ENCODE measurements around the gene EYS.

EYS gene

DNA sequence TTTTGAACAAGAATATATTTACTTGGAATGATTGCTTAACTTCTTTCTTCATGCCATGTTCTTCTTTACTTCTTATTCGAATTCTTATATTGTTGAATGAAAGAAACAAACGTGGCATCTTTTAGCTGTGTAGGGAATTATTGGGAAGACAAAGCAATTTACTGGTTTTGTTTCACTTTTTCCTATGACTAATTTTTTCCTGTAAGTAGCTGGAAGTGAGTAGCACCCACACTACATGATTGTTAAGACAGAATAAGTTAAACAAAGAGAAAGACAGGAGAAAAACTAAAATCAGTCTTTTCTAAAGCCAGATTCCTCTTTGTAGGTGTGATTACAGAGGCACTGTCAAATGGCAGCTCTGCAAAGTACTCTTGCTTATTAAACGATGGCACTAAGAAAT lies 593.4 kb downstream of the EYS start:
- DNase-seq (ENCODE audit: low read depth) = peak; percentile 2
- no peak overlapping the region for H3K4me3 ChIP-seq (ENCODE audit: control insufficient read depth, low read depth, low read length)
- TF ChIP-seq, protein P1, sequence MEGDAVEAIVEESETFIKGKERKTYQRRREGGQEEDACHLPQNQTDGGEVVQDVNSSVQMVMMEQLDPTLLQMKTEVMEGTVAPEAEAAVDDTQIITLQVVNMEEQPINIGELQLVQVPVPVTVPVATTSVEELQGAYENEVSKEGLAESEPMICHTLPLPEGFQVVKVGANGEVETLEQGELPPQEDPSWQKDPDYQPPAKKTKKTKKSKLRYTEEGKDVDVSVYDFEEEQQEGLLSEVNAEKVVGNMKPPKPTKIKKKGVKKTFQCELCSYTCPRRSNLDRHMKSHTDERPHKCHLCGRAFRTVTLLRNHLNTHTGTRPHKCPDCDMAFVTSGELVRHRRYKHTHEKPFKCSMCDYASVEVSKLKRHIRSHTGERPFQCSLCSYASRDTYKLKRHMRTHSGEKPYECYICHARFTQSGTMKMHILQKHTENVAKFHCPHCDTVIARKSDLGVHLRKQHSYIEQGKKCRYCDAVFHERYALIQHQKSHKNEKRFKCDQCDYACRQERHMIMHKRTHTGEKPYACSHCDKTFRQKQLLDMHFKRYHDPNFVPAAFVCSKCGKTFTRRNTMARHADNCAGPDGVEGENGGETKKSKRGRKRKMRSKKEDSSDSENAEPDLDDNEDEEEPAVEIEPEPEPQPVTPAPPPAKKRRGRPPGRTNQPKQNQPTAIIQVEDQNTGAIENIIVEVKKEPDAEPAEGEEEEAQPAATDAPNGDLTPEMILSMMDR (conservative IDR thresholded peaks at IDR 0.05; ENCODE audit: control insufficient read depth, insufficient read depth, low read depth, low read length) = no peak

DNA sequence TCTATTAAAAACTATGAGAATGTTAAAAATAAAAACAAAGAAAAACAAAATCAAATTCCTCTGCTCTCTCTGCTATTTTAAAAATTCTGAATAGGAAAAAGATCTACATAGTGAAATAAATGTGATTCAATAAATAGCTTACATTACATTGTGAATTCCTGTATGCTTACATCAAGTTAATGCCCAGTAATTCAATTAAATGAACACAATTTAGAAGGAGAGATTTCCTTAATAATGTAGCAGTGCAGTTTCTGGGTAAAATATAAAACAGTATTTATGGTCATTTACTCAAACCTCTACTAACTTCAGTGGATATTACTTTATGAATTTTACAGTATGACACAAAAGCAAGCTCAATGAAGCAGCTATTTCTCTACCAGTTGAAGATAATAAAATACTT lies 594.6 kb downstream of the EYS start:
- DNase-seq (ENCODE audit: low read depth) = no peak
- H3K4me3 ChIP-seq (ENCODE audit: control insufficient read depth, low read depth, low read length) = no peak overlapping the region
- TF ChIP-seq, protein P1 (conservative IDR thresholded peaks at IDR 0.05; ENCODE audit: control insufficient read depth, insufficient read depth, low read depth, low read length) = no peak

DNA sequence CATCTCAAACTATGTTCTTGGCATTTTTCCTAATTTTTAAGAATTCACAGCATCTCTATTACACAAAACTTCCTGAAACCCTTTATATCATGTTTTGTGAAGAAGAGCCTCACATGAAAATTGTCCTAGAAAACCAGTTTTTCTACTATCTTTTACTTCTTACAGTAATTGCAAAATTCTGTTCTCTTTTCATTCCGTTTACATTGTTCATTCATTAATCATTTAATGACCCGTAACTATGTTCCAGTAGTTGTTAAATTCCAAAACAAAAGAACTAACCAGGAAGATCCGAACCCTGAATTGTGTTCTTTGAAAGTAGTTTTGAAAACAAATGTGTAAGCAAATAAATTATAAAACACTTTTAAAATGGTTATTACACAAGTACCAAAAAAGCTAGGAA lies 597.0 kb downstream of the EYS start:
- DNase-seq (ENCODE audit: low read depth) = no peak
- no peak overlapping the region for H3K4me3 ChIP-seq (ENCODE audit: control insufficient read depth, low read depth, low read length)
- TF ChIP-seq, protein P1 (conservative IDR thresholded peaks at IDR 0.05; ENCODE audit: control insufficient read depth, insufficient read depth, low read depth, low read length) = no peak

- no peak for DNase-seq (ENCODE audit: low read depth)
- no peak overlapping the region for H3K4me3 ChIP-seq (ENCODE audit: control insufficient read depth, low read depth, low read length)
- TF ChIP-seq, protein P1 (conservative IDR thresholded peaks at IDR 0.05; ENCODE audit: control insufficient read depth, insufficient read depth, low read depth, low read length) = no peak
These were observed 608.7 kb downstream of the EYS start for GRCh38 chr6:65098349-65098748.

DNA sequence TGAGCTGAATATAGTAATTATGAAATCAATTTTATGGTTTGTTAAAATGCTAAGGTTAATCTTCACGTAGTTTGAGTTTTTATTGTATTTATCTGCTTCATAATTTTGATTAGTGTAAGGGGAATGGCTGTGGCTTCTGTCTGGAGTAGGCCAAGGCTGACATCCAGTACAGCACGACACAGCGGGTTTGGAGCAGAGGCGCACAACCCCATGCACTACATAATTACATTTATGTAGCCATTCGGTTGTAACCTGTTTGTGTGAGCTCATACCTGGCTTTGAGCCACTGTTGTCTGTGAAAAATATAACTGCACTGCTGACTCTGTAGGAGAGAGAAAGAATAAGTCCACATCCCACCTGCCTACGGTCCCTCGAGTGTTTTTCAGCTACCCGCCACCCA lies 615.5 kb downstream of the EYS start:
- no peak for DNase-seq (ENCODE audit: low read depth)
- TF ChIP-seq, protein P1 (conservative IDR thresholded peaks at IDR 0.05; ENCODE audit: control insufficient read depth, insufficient read depth, low read depth, low read length) = no peak
- H3K4me3 ChIP-seq (ENCODE audit: control insufficient read depth, low read depth, low read length) = no peak overlapping the region

- no peak for DNase-seq (ENCODE audit: low read depth)
These were observed 618.5 kb downstream of the EYS start for GRCh38 chr6:65088575-65088974.

More at GRCh38 chr6:65088575-65088974, 618.5 kb downstream of the EYS start:
- TF ChIP-seq, protein P1 (conservative IDR thresholded peaks at IDR 0.05; ENCODE audit: control insufficient read depth, insufficient read depth, low read depth, low read length) = no peak
- H3K4me3 ChIP-seq (ENCODE audit: control insufficient read depth, low read depth, low read length) = no peak overlapping the region

All from fibroblast of mammary gland (primary cell).